HepG2 (cell line): ENCODE results near the gene EVA1A. TPM values are rescaled to one million over a fixed set of nuclear protein-coding genes. Genes with fewer than 3 reads are reported as not detected.

ENCODE experiments used
- AHR ChIP-seq: IDR thresholded peaks from 2 replicates; pipeline ENCODE4 v1.6.1; 2018; ENCODE audit warnings: missing genetic modification reagents, missing compliant biosample characterization
- HNF1B ChIP-seq: sonication (generic); formaldehyde crosslinking; IDR thresholded peaks from 2 replicates; pipeline ENCODE4 v1.5.1; 2020; ENCODE audit warnings: mild to moderate bottlenecking, moderate library complexity, missing genetic modification reagents
- MTA1 ChIP-seq: sonication (generic); formaldehyde crosslinking; IDR thresholded peaks from 2 replicates; pipeline ENCODE4 v1.4.0; 2020; ENCODE audit warnings: missing genetic modification reagents, mild to moderate bottlenecking, borderline replicate concordance
- PHF5A ChIP-seq: IDR thresholded peaks from one replicate; pipeline ENCODE4 v1.6.1; 2018; ENCODE audit warnings: low read depth, missing genetic modification reagents; ENCODE audit not compliant: unreplicated experiment
- PRDM10 ChIP-seq: sonication (generic); formaldehyde crosslinking; IDR thresholded peaks from 2 replicates; pipeline ENCODE4 v1.4.0; 2020; ENCODE audit warnings: low read depth, missing genetic modification reagents
- PRPF4 ChIP-seq: fragments of 200-400 bp; formaldehyde crosslinking; IDR thresholded peaks from 2 replicates; pipeline ENCODE4 v1.6.1; 2016; ENCODE audit warnings: low read length, low read depth; ENCODE audit not compliant: poor library complexity, severe bottlenecking
- SAFB2 ChIP-seq: sonication (generic); formaldehyde crosslinking; IDR thresholded peaks from 2 replicates; pipeline ENCODE4 v1.5.1; 2020; ENCODE audit warnings: missing genetic modification reagents, low read depth, mild to moderate bottlenecking, borderline replicate concordance
- SYNCRIP ChIP-seq: fragments of 200-400 bp; formaldehyde crosslinking; IDR thresholded peaks from 2 replicates; pipeline ENCODE4 v1.6.1; 2018; ENCODE audit warnings: mild to moderate bottlenecking, low read depth, low read length; ENCODE audit not compliant: insufficient read depth
- ZGPAT ChIP-seq: IDR thresholded peaks from 2 replicates; pipeline ENCODE4 v1.6.1; 2016; ENCODE audit warnings: mild to moderate bottlenecking
- ZNF160 ChIP-seq: sonication (generic); formaldehyde crosslinking; IDR thresholded peaks from 2 replicates; pipeline ENCODE4 v1.8.0; 2022; ENCODE audit warnings: mild to moderate bottlenecking, inconsistent platforms, missing genetic modification reagents
- ZNF333 ChIP-seq: sonication (generic); formaldehyde crosslinking; IDR thresholded peaks from 2 replicates; pipeline ENCODE4 v1.4.0; 2020; ENCODE audit warnings: mild to moderate bottlenecking, missing genetic modification reagents, borderline replicate concordance
- ZNF713 ChIP-seq: sonication (generic); formaldehyde crosslinking; IDR thresholded peaks from 2 replicates; pipeline ENCODE4 v1.4.0; 2020; ENCODE audit warnings: mild to moderate bottlenecking, missing genetic modification reagents
- ZSCAN29 ChIP-seq: sonication (generic); formaldehyde crosslinking; conservative IDR thresholded peaks from 2 replicates; pipeline ENCODE4 v1.4.0; 2020; ENCODE audit warnings: mild to moderate bottlenecking, missing genetic modification reagents
- polyA plus RNA-seq, 8 experiments: library from polyadenylated mRNA; depleted of rRNA in 3 of 8; stranded (reverse) in 7 of 8; unstranded in 1 of 8; fragments of >200 nt; fragmentation: Illumina TruSeq in 4 of 8; extraction: Trizol in 4 of 8; gene quantifications; 2 replicates each; pipeline versions ENCODE4 v1.2.1 to v1.2.3, GENCODE V29; 2011 to 2016; ENCODE audit warnings: low read depth in 4 of 8, missing spikeins in 1 of 8, mixed read lengths in 1 of 8; ENCODE audit not compliant: insufficient read depth in 1 of 8
- total RNA-seq, 5 experiments: library from RNA; depleted of rRNA; stranded (reverse); fragments of >200 nt; fragmentation: Illumina TruSeq; extraction: Trizol; gene quantifications; 2 replicates each; pipeline ENCODE4 v1.2.3, GENCODE V29; 2016; ENCODE audit warnings: low read depth in 1 of 5
- TF ChIP-seq, protein P1 (sequence below): sonication (generic); formaldehyde crosslinking; IDR thresholded peaks from 2 replicates; pipeline ENCODE4 v1.9.0; 2021; ENCODE audit warnings: missing genetic modification reagents, mild to moderate bottlenecking, borderline replicate concordance
- TF ChIP-seq, protein P2 (sequence below): sonication (generic); formaldehyde crosslinking; IDR thresholded peaks from 2 replicates; pipeline ENCODE4 v1.4.0; 2020; ENCODE audit warnings: low read depth, mild to moderate bottlenecking, missing genetic modification reagents
- TF ChIP-seq, protein P3 (sequence below): sonication (generic); formaldehyde crosslinking; IDR thresholded peaks from 2 replicates; pipeline ENCODE4 v1.5.0; 2020; ENCODE audit warnings: mild to moderate bottlenecking, missing genetic modification reagents

The EVA1A gene
- total and polyA plus RNA-seq, 2 of the 13 experiments (the other 11 are each of a cell fraction or from before 2014, with no cell fraction given), result 57.5 to 57.8 TPM

DNA sequence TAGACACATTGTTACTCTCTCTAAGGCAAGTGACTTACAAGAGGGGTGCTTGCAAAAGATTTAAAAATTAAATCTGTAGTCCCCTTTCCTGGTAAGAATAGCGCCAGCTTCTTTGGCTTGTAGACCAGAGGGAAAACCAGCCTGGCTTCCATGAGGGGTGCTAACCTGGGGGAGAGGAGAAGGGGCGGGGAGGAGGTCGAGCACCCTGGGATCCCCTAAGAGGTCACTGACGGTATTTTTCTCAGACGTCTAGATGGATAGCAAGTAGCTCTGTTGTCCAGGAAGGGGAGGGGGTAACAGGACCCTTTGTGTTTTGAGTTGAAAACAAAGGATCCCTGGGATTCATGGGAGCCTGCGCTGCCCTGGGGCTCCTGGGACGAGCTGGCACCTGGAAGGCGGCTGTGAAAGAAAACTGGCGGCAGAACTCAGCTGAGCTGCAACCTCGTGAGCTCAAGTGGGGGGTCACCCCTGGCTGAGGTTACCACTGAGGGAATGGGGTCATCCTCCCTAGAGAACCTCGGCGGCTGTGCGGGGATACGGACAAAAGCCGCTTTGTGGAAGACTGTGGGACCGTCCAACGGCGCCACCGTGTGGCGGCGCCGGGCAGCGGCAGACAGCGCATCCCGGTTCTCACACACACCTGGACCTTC lies 48.1 kb upstream of the EVA1A start (continued):
- TF ChIP-seq PRDM10 (CRISPR knock-in tag) (no peak), ZNF713 (CRISPR knock-in tag) (no peak), SYNCRIP (no peak), AHR (CRISPR knock-in tag) (no peak), PRPF4 (no peak), PHF5A (CRISPR knock-in tag) (no peak), ZNF160 (CRISPR knock-in tag) (0 out of 2 replicates have a peak, but pooled peaks have one; percentile 56), ZNF333 (CRISPR knock-in tag) (peak; percentile 35; the same call in 1 of the 2 replicates), SAFB2 (CRISPR knock-in tag) (no peak; the same call in 1 of the 2 replicates), HNF1B (CRISPR knock-in tag) (no peak; the same call in 1 of the 2 replicates), MTA1 (CRISPR knock-in tag) (peak; percentile 67; the same call in 1 of the 2 replicates), ZSCAN29 (no peak; the same call in 1 of the 2 replicates), ZGPAT (CRISPR knock-in tag) (peak; percentile 74)
- TF ChIP-seq, protein P1, sequence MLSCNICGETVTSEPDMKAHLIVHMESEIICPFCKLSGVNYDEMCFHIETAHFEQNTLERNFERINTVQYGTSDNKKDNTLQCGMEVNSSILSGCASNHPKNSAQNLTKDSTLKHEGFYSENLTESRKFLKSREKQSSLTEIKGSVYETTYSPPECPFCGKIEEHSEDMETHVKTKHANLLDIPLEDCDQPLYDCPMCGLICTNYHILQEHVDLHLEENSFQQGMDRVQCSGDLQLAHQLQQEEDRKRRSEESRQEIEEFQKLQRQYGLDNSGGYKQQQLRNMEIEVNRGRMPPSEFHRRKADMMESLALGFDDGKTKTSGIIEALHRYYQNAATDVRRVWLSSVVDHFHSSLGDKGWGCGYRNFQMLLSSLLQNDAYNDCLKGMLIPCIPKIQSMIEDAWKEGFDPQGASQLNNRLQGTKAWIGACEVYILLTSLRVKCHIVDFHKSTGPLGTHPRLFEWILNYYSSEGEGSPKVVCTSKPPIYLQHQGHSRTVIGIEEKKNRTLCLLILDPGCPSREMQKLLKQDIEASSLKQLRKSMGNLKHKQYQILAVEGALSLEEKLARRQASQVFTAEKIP (CRISPR knock-in tag), result no peak
- TF ChIP-seq, protein P2, sequence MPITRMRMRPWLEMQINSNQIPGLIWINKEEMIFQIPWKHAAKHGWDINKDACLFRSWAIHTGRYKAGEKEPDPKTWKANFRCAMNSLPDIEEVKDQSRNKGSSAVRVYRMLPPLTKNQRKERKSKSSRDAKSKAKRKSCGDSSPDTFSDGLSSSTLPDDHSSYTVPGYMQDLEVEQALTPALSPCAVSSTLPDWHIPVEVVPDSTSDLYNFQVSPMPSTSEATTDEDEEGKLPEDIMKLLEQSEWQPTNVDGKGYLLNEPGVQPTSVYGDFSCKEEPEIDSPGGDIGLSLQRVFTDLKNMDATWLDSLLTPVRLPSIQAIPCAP (CRISPR knock-in tag), result no peak
- TF ChIP-seq, protein P3, sequence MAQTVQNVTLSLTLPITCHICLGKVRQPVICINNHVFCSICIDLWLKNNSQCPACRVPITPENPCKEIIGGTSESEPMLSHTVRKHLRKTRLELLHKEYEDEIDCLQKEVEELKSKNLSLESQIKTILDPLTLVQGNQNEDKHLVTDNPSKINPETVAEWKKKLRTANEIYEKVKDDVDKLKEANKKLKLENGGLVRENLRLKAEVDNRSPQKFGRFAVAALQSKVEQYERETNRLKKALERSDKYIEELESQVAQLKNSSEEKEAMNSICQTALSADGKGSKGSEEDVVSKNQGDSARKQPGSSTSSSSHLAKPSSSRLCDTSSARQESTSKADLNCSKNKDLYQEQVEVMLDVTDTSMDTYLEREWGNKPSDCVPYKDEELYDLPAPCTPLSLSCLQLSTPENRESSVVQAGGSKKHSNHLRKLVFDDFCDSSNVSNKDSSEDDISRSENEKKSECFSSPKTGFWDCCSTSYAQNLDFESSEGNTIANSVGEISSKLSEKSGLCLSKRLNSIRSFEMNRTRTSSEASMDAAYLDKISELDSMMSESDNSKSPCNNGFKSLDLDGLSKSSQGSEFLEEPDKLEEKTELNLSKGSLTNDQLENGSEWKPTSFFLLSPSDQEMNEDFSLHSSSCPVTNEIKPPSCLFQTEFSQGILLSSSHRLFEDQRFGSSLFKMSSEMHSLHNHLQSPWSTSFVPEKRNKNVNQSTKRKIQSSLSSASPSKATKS (CRISPR knock-in tag), result no peak
